H9 (cell line): ENCODE data around the gene INHBB. TPM values are rescaled to one million over a fixed set of nuclear protein-coding genes. Genes with fewer than 3 reads are reported as not detected.

Experiments used
- DNase-seq: peaks from one replicate; pipeline ENCODE4 v3.0.0-alpha.2; 2017
- H2AFZ ChIP-seq: one replicate; pipeline ENCODE4 v1.6.1; 2013; ENCODE audit warnings: mild to moderate bottlenecking, low read length, control low read depth, moderate library complexity
- H2AK5ac ChIP-seq: 2 replicates; pipeline ENCODE4 v1.6.1; 2013; ENCODE audit warnings: low read length, control low read depth, mixed read lengths; ENCODE audit not compliant: insufficient read length
- H2BK120ac ChIP-seq: one replicate; pipeline ENCODE4 v1.6.1; 2013; ENCODE audit warnings: low read depth, mild to moderate bottlenecking, low read length, control low read depth, inconsistent platforms; ENCODE audit not compliant: poor library complexity, severe bottlenecking
- H2BK12ac ChIP-seq: 2 replicates; pipeline ENCODE4 v1.6.1; 2013; ENCODE audit warnings: low read length, control low read depth, mixed read lengths, low read depth; ENCODE audit not compliant: insufficient read length
- H2BK15ac ChIP-seq: 2 replicates; pipeline ENCODE4 v1.6.1; 2013; ENCODE audit warnings: low read depth, low read length, control low read depth
- H2BK20ac ChIP-seq: one replicate; pipeline ENCODE4 v1.6.1; 2013; ENCODE audit warnings: low read depth, mild to moderate bottlenecking, low read length, control low read depth, inconsistent platforms; ENCODE audit not compliant: poor library complexity, severe bottlenecking
- H2BK5ac ChIP-seq: 2 replicates; pipeline ENCODE4 v1.6.1; 2013; ENCODE audit warnings: low read length, control low read depth, mixed read lengths; ENCODE audit not compliant: insufficient read length
- H3K14ac ChIP-seq: 2 replicates; pipeline ENCODE4 v1.6.1; 2013; ENCODE audit warnings: low read length, control low read depth; ENCODE audit not compliant: insufficient read depth
- H3K18ac ChIP-seq: 2 replicates; pipeline ENCODE4 v1.6.1; 2013; ENCODE audit warnings: low read depth, mild to moderate bottlenecking, mixed read lengths, low read length, control low read depth; ENCODE audit not compliant: insufficient read length
- H3K23ac ChIP-seq: 2 replicates; pipeline ENCODE4 v1.6.1; 2013; ENCODE audit warnings: low read length, control low read depth, mixed read lengths, low read depth; ENCODE audit not compliant: insufficient read length
- H3K23me2 ChIP-seq: 2 replicates; pipeline ENCODE4 v1.6.1; 2013; ENCODE audit warnings: low read depth, mild to moderate bottlenecking, mixed read lengths, low read length, control low read depth; ENCODE audit not compliant: insufficient read length, poor library complexity, severe bottlenecking
- H3K27ac ChIP-seq: 2 replicates; pipeline ENCODE4 v1.5.1; 2013; ENCODE audit warnings: low read length, control low read depth, mixed read lengths, low read depth; ENCODE audit not compliant: insufficient read length
- H3K27me3 ChIP-seq: 2 replicates; pipeline ENCODE4 v1.6.1; 2013; ENCODE audit warnings: low read length, control low read depth, inconsistent platforms; ENCODE audit not compliant: insufficient read depth
- H3K4ac ChIP-seq: 2 replicates; pipeline ENCODE4 v1.6.1; 2013; ENCODE audit warnings: low read depth, mild to moderate bottlenecking, control low read depth, inconsistent platforms, low read length, moderate library complexity
- H3K4me1 ChIP-seq: 2 replicates; pipeline ENCODE4 v1.6.1; 2013; ENCODE audit warnings: low read length, control low read depth, inconsistent platforms; ENCODE audit not compliant: insufficient read depth
- H3K4me2 ChIP-seq: 2 replicates; pipeline ENCODE4 v1.6.1; 2013; ENCODE audit warnings: low read length, control low read depth, mixed read lengths; ENCODE audit not compliant: insufficient read length, insufficient read depth
- H3K56ac ChIP-seq: 2 replicates; pipeline ENCODE4 v1.6.1; 2013; ENCODE audit warnings: low read depth, mild to moderate bottlenecking, mixed read lengths, low read length, control low read depth; ENCODE audit not compliant: insufficient read length
- H3K79me1 ChIP-seq: 2 replicates; pipeline ENCODE4 v1.6.1; 2013; ENCODE audit warnings: low read depth, mild to moderate bottlenecking, moderate library complexity, low read length, control low read depth, inconsistent platforms; ENCODE audit not compliant: insufficient read depth, poor library complexity, severe bottlenecking
- H3K79me2 ChIP-seq: 2 replicates; pipeline ENCODE4 v1.6.1; 2013; ENCODE audit warnings: low read length, control low read depth, inconsistent platforms; ENCODE audit not compliant: insufficient read depth
- H3K9ac ChIP-seq: 2 replicates; pipeline ENCODE4 v1.6.1; 2013; ENCODE audit warnings: low read length, control low read depth, mixed read lengths; ENCODE audit not compliant: insufficient read length; ENCODE audit errors: extremely low read depth
- H3K9me3 ChIP-seq: one replicate; pipeline ENCODE4 v1.6.1; 2013; ENCODE audit warnings: low read depth, low read length, inconsistent platforms; ENCODE audit not compliant: control insufficient read depth
- H3T11ph ChIP-seq: one replicate; pipeline ENCODE4 v1.6.1; 2013; ENCODE audit warnings: mild to moderate bottlenecking, low read length, control low read depth, inconsistent platforms
- H4K20me1 ChIP-seq: one replicate; pipeline ENCODE4 v1.6.1; 2013; ENCODE audit not compliant: control insufficient read depth, insufficient read length, insufficient read depth
- H4K5ac ChIP-seq: 2 replicates; pipeline ENCODE4 v1.6.1; 2013; ENCODE audit warnings: low read depth, mild to moderate bottlenecking, mixed read lengths, low read length, control low read depth; ENCODE audit not compliant: insufficient read length
- H4K8ac ChIP-seq: replicated peaks from 2 replicates; pipeline ENCODE4 v1.6.1; 2013; ENCODE audit warnings: low read length, control low read depth, mixed read lengths, low read depth; ENCODE audit not compliant: insufficient read length
- H4K91ac ChIP-seq: 2 replicates; pipeline ENCODE4 v1.6.1; 2013; ENCODE audit warnings: low read depth, mild to moderate bottlenecking, moderate library complexity, mixed read lengths, low read length, control low read depth; ENCODE audit not compliant: insufficient read length
- H3K27ac Mint-ChIP-seq, 3 experiments: 2 replicates in 2 of 3; 3 replicates in 1 of 3; pipeline ENCODE4 v1.8.0; 2020 to 2021; ENCODE audit warnings: mixed read lengths in 3 of 3, mild to moderate bottlenecking in 1 of 3, moderate library complexity in 1 of 3
- H3K27me3 Mint-ChIP-seq: 2 replicates; pipeline ENCODE4 v1.8.0; 2021; ENCODE audit warnings: low read depth, mild to moderate bottlenecking, moderate library complexity, mixed read lengths
- H3K36me3 Mint-ChIP-seq, 3 experiments: 2 replicates in 2 of 3; 3 replicates in 1 of 3; pipeline ENCODE4 v1.8.0; 2020 to 2021; ENCODE audit warnings: low read depth in 3 of 3, mixed read lengths in 3 of 3; ENCODE audit not compliant: insufficient read depth in 1 of 3
- H3K4me1 Mint-ChIP-seq, 2 experiments: 2 replicates each; pipeline ENCODE4 v1.8.0; 2020; ENCODE audit warnings: mixed read lengths in 2 of 2
- H3K4me3 Mint-ChIP-seq, 2 experiments: 2 replicates in 1 of 2; 3 replicates in 1 of 2; pipeline ENCODE4 v1.8.0; 2020 to 2021; ENCODE audit warnings: mild to moderate bottlenecking in 2 of 2, mixed read lengths in 2 of 2, moderate library complexity in 1 of 2
- H3K9me3 Mint-ChIP-seq, 2 experiments: 2 replicates in 1 of 2; 3 replicates in 1 of 2; pipeline ENCODE4 v1.8.0; 2020; ENCODE audit warnings: mild to moderate bottlenecking in 2 of 2, mixed read lengths in 2 of 2, moderate library complexity in 1 of 2
- WGBS: extraction: QIAGEN DNeasy Blood & Tissue Kit; methylation state at CpG from one replicate; pipeline ENCODE4 v1.1.7; 2013; ENCODE audit warnings: missing lambda C conversion rate, low lambda C conversion rate, mixed read lengths; ENCODE audit not compliant: insufficient read length; ENCODE audit errors: extremely low coverage; 5-methylcytosine and 5-hydroxymethylcytosine counted together
- total RNA-seq: library from RNA; stranded (reverse); gene quantifications from 2 replicates; pipeline ENCODE4 v1.2.1, GENCODE V29; 2021
- TF ChIP-seq, protein P1 (sequence below): fragments of 200-600 bp; sonication (generic); conservative IDR thresholded peaks from 3 replicates; pipeline ENCODE4 v1.8.0; 2021; ENCODE audit warnings: antibody characterized with exemption, mild to moderate bottlenecking

Gene INHBB
- total RNA-seq, 1 experiment from 2014 or later, result 0.13 TPM

DNA sequence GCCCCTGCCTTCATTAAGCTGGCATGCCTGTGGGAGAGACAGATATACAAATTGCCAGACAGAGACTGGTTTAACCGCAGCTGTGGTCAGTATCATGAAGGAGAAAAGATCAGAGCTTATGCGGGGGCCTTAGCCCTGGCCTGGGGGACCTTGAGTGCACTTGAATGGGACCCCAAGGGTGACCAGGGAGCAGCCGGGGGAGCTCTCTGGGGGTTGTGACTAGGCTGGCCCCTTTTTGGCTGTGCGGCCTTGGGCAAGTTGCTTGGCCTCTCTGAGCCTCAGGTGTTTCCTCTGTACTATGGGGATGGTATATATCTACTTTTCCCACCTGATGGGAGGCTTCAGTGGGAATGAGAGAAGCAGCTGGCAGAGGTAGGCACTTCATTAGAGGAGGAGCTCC, 35.7 kb downstream of the INHBB start:
- H3K23me2 ChIP-seq, result no peaks in the 10 kb centered on the region
- Mint-ChIP-seq H3K27me3 (peaks cover 68% of the 10 kb centered on the region), H3K9me3 (peaks cover 0 to 3% of the 10 kb centered on the region in 2 experiments; a peak in 2 of 5 replicates), H3K36me3 (no peaks in the 10 kb centered on the region), H3K4me1 (peaks cover 31 to 41% of the 10 kb centered on the region in 2 experiments), H3K4me3 (no peak overlapping the region), H3K27ac (no peak overlapping the region)
- H3K79me1 ChIP-seq, result no peaks in the 10 kb centered on the region
- WGBS, result no CpG with 5 or more reads among the region's 4 CpGs
- H4K8ac ChIP-seq, result no peak overlapping the region
- no peak overlapping the region for H3K14ac ChIP-seq
- no peak overlapping the region for H3K4ac ChIP-seq
- H3T11ph ChIP-seq, result no peak overlapping the region
- no peak overlapping the region for H4K5ac ChIP-seq
- H4K91ac ChIP-seq, result no peak overlapping the region
- H3K9ac ChIP-seq, result no peak overlapping the region
- no peaks in the 10 kb centered on the region for H3K79me2 ChIP-seq
- DNase-seq, result no peak
- no peak overlapping the region for H2AFZ ChIP-seq
- no peak overlapping the region for H2BK5ac ChIP-seq
- no peak overlapping the region for H2BK20ac ChIP-seq
- H3K23ac ChIP-seq, result no peak overlapping the region
- H3K4me2 ChIP-seq, result no peak overlapping the region
- no peak overlapping the region for H2BK120ac ChIP-seq
- H3K4me1 ChIP-seq, result peaks cover 2% of the 10 kb centered on the region; the same call in 1 of the 2 replicates
- H2BK15ac ChIP-seq, result no peak overlapping the region
- TF ChIP-seq, protein P1, sequence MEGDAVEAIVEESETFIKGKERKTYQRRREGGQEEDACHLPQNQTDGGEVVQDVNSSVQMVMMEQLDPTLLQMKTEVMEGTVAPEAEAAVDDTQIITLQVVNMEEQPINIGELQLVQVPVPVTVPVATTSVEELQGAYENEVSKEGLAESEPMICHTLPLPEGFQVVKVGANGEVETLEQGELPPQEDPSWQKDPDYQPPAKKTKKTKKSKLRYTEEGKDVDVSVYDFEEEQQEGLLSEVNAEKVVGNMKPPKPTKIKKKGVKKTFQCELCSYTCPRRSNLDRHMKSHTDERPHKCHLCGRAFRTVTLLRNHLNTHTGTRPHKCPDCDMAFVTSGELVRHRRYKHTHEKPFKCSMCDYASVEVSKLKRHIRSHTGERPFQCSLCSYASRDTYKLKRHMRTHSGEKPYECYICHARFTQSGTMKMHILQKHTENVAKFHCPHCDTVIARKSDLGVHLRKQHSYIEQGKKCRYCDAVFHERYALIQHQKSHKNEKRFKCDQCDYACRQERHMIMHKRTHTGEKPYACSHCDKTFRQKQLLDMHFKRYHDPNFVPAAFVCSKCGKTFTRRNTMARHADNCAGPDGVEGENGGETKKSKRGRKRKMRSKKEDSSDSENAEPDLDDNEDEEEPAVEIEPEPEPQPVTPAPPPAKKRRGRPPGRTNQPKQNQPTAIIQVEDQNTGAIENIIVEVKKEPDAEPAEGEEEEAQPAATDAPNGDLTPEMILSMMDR, result no peak
- no peak overlapping the region for H3K27ac ChIP-seq
- H4K20me1 ChIP-seq, result no peaks in the 10 kb centered on the region
- no peaks in the 10 kb centered on the region for H3K9me3 ChIP-seq
- no peak overlapping the region for H3K18ac ChIP-seq
- no peaks in the 10 kb centered on the region for H3K27me3 ChIP-seq
- H3K56ac ChIP-seq, result no peak overlapping the region
- no peak overlapping the region for H2AK5ac ChIP-seq
- no peak overlapping the region for H2BK12ac ChIP-seq
